T47D (cell line): ENCODE data around the gene PM20D1.

Experiments used
- DNase-seq, 2 experiments: peaks; one replicate each; pipeline versions ENCODE4 v3.0.0 to v3.0.0-alpha.2; 2011 to 2012; ENCODE audit warnings: low read depth in 1 of 2, low spot score in 1 of 2
- JUND ChIP-seq: IDR thresholded peaks from 2 replicates; pipeline ENCODE4 v1.6.1; 2012; ENCODE audit warnings: low read depth
- in situ Hi-C: cut with HindIII; loops from 2 replicates; pipeline ENCODE4 v1.10.0; 2016; ENCODE audit warnings: low sequenced_read_pairs, low pct_unique_long_range_greater_than_20kb

Gene PM20D1

DNA sequence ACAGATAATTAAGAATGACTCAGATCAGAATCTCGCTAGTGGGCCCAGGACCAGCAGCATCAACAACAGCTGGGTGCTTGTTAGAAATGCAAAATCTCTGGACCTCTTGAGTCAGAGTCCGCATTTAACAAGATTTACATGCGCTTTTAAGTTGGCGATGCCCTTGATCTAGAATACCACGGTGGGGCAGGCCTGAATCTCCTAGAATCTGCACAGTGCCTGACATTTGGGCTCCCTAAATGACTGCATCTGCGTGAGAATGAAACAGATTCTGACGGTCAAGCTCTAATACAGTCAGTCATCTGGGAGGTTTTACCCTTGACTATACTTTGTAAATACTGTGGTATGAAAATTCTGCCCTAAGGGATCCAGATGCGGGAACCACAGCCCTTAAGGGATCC lies 57.5 kb downstream of the PM20D1 start:
- DNase-seq, result no peak
- in situ Hi-C loops, result no loop called here
- no peak for TF ChIP-seq JUND

DNA sequence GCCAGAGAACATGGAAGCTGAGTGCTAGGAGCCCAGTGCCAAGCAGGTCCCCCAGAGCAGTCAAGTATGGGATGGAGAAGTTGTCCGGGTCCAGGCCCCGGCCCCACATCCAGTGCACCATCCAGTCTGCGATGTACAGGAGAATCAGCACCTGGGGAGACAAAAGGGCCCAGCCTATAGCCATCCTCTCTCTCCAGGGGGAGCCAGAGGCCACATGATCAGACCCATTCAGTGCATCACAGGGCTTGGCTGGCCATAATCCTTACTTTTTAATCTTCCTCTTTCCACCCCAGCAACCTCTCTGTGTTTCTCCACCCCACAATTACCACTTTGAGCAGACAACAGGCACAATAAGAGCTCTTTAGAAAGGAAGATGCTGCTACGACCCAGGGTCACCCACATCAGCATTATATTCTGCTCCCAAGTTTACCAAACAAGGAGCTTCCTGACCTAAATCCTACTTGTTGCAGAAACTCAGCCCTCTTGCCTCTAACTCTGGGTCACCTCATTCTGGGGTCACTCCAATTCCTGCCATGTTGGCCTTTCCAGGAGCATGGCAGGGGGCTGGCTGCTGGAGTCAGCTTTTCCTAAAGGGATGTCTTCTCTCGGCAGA lies 58.3 kb downstream of the PM20D1 start:
- no peak for TF ChIP-seq JUND
- in situ Hi-C loops, result no loop called here
- peak; percentile 81 to 82 for DNase-seq

DNA sequence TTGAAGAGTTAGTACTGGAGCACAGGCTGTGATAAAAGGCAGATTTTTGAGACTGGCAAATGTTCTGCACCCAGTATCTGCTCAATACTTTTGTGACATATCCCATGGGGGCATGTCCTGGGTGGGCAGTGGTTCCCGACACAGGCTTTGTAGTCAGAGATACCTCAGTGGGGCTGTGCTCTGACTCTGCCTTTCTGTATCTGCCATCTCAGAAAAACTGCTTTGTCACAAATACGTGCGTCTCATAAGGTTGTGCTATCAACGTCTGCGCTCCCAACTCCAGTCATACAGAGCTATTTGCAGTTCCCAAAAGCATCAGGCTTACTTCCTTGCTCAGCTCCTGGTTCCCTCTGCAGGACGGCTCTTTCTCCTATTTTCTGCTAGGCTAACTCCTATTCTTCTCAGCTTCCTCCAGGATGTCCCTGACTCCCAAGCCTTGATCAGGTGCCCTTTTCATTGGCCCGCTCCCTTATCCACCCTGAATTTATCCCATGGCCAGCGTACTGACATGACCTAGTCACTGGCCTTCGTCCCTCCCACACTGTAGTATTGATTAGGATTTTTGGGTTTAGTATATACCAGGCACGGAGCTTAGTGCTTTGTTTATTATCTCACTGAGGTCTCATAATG lies 62.5 kb downstream of the PM20D1 start:
- DNase-seq, result no peak
- no peak for TF ChIP-seq JUND
- in situ Hi-C loops, result no loop called here

DNA sequence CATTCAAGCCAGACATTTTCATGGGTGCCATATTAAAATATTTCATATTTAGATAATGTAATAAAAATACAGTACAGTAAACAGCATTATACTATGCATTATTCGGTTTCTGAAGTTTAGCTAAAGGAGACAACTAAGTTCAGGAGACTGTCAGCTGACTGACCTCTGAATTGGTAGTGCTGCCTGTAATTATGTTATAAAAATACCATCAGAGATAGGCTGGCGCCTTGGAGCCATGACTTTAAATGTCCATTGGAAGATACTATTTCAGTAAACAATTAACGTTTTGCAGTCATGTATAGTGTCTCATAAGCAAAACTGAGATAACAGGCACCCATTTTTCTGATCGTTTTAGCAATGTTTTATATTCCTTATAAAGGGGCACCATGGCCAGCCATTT lies 63.3 kb downstream of the PM20D1 start:
- DNase-seq, result no peak
- in situ Hi-C loops, result no loop called here
- no peak for TF ChIP-seq JUND

DNA sequence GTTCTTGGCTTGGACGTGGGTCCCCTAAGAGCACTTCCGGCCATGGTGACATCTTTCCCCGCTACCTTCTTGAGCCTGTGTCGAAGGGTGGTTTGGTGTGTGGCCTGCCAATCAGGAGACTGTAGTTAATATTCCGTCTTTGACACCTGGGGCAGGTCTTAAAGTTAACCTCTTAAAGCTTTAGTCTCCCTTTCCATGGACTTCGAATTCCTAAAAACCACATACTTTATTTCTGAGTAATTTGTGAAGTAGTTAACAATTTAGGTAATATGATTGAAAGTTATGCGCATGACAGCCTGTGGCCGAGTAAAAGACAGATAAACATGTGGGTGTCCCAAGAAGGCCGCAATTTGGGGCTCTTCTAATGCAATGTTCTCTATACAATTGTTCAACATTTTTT lies 64.5 kb downstream of the PM20D1 start:
- no peak for DNase-seq
- in situ Hi-C loops, result no loop called here
- no peak for TF ChIP-seq JUND

DNA sequence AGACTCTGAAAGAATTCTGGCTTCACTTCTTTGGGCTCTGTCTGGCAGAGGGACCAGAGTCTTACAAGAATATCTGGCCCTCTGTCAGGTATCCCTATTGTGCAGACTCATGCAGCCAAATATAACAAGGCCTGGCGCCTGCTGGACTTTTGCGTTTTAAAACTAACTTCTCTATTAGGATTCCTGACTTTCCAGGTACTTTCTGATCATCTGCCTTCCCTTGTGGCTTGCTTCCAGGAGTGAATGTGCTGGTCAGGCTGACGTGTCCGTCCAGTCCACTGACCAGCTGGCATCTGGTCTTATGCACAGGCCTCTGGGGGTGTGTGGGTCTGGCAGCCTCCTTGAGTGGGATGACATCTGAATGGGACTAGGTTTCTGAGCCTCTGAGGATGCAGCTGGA lies 66.0 kb downstream of the PM20D1 start:
- DNase-seq, result no peak
- TF ChIP-seq JUND, result no peak
- in situ Hi-C loops, result no loop called here

DNA sequence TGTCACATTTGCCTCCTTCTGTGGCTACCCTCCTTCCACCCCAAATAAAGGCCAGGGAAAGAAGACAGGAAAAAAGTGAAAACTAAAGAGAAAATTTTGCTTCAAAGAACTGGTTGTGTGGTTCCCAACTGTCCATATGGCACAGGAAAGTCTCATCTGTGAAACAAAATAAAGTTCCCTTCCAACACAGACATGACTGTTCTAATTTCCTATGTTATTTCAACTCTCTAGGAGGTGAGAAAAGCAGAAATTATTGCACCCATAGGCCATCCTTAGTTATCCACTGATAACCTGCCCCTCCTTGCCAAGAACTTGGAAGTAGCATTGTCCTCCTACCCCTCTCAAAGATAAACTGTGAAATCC lies 66.5 kb downstream of the PM20D1 start:
- DNase-seq, result no peak
- no peak for TF ChIP-seq JUND
- in situ Hi-C loops, result no loop called here

DNA sequence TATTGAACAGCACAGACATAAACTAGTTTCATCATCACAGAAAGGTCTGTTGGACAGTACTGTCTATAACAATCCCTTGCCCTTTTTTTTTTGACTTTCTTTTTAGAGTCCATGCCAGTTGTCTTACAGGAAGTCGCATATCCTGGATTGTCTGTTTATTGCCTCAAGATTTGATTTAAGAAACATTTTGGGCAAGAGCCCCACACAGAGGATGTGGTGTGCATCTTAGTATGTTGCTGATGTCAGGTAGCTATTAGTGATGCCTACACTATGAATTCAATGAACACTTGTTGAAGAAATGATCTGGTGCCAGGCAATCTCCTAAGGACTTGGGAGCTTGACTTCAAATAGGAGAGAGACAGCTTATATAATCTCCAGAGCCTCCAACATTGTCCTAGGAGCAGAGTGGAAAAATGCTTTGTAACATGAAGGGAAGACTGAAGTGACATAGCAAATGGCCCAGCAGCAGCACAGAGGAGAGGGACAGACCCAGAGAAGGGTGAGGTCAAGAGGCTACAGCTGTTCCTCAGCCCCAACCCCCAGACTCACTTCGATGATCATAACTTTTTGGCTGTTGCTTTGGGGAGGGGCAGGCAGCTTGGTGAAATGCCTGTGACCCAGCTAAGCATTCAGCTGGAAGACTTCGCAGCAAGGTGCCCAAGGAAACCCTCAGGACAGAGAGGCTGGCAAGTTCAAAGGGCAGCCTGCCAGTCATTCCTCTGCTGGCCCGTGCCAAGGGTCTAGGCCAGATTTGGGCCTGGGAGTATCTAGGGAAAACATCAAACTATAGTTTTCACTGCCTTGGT lies 67.1 kb downstream of the PM20D1 start:
- TF ChIP-seq JUND, result no peak
- DNase-seq, result no peak
- in situ Hi-C loops, result no loop called here

DNA sequence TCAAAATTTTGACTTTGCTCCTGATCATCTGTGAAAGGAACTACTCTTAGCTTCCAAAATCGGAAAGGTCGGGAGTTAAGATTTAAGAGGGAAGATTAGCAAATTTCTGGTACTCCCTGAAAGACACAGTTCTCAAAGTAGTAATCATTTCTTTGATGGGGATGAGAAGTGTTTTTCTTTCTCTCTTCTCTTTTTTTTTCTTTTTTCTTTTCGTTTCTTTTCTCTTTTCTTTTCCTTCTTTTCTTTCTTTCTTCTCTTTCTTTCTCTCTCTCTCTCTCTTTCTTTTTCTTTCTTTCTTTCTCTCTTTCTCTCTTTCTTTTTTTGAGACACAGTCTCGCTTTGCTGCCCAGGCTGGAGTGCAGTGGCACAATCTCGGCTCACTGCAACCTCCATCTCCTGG lies 69.6 kb downstream of the PM20D1 start:
- in situ Hi-C loops, result no loop called here
- TF ChIP-seq JUND, result no peak
- DNase-seq, result no peak
